Measurements from ENCODE around the gene ACTL7B.

The ACTL7B gene

DNA sequence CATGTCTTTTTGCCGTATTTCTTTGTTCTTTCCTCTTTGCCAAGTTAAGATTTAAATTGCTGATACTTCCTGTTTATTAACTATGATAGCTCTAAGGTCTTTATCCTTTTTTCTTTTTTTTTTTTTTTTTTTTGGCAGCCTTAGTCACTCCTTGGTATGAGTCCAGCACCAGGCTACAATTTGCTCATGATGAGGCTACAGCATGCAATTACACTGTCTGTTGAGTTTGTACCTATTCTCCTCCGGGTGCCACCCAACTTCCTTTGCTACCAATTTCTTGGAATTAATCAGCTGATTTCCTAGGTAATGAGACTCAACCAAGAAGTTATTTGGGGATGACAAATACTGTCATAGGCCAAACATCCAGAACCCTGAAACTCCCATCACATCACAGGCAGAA, 25.5 kb downstream of the ACTL7B start:
- Histone ChIP-seq H3K27ac (replicated peaks) (no peak overlapping the region), H3K27me3 (ENCODE audit: insufficient read depth, poor library complexity, severe bottlenecking) (no peaks in the 10 kb centered on the region), H3K4me3 (replicated peaks; ENCODE audit: insufficient read depth, low read length) (no peak overlapping the region)
- no peak for DNase-seq (ENCODE audit: low read depth in 1 of 2, low spot score in 1 of 2)
- TF ChIP-seq GABPA (IDR thresholded peaks at IDR 0.05; ENCODE audit: low read depth) (no peak), SPI1 (IDR thresholded peaks at IDR 0.05; ENCODE audit: borderline replicate concordance, low read depth) (no peak), POLR2AphosphoS5 (IDR thresholded peaks at IDR 0.05; ENCODE audit: low read depth) (no peak)
- TF ChIP-seq, protein P1, sequence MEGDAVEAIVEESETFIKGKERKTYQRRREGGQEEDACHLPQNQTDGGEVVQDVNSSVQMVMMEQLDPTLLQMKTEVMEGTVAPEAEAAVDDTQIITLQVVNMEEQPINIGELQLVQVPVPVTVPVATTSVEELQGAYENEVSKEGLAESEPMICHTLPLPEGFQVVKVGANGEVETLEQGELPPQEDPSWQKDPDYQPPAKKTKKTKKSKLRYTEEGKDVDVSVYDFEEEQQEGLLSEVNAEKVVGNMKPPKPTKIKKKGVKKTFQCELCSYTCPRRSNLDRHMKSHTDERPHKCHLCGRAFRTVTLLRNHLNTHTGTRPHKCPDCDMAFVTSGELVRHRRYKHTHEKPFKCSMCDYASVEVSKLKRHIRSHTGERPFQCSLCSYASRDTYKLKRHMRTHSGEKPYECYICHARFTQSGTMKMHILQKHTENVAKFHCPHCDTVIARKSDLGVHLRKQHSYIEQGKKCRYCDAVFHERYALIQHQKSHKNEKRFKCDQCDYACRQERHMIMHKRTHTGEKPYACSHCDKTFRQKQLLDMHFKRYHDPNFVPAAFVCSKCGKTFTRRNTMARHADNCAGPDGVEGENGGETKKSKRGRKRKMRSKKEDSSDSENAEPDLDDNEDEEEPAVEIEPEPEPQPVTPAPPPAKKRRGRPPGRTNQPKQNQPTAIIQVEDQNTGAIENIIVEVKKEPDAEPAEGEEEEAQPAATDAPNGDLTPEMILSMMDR (IDR thresholded peaks at IDR 0.05; ENCODE audit: insufficient read depth, low read length), result no peak
- TF ChIP-seq, protein P2, sequence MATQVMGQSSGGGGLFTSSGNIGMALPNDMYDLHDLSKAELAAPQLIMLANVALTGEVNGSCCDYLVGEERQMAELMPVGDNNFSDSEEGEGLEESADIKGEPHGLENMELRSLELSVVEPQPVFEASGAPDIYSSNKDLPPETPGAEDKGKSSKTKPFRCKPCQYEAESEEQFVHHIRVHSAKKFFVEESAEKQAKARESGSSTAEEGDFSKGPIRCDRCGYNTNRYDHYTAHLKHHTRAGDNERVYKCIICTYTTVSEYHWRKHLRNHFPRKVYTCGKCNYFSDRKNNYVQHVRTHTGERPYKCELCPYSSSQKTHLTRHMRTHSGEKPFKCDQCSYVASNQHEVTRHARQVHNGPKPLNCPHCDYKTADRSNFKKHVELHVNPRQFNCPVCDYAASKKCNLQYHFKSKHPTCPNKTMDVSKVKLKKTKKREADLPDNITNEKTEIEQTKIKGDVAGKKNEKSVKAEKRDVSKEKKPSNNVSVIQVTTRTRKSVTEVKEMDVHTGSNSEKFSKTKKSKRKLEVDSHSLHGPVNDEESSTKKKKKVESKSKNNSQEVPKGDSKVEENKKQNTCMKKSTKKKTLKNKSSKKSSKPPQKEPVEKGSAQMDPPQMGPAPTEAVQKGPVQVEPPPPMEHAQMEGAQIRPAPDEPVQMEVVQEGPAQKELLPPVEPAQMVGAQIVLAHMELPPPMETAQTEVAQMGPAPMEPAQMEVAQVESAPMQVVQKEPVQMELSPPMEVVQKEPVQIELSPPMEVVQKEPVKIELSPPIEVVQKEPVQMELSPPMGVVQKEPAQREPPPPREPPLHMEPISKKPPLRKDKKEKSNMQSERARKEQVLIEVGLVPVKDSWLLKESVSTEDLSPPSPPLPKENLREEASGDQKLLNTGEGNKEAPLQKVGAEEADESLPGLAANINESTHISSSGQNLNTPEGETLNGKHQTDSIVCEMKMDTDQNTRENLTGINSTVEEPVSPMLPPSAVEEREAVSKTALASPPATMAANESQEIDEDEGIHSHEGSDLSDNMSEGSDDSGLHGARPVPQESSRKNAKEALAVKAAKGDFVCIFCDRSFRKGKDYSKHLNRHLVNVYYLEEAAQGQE (IDR thresholded peaks at IDR 0.05; ENCODE audit: insufficient replicate concordance, low read depth), result no peak

- no peak for DNase-seq (ENCODE audit: low read depth in 1 of 2, low spot score in 1 of 2)
- Histone ChIP-seq H3K27me3 (ENCODE audit: insufficient read depth, poor library complexity, severe bottlenecking) (no peaks in the 10 kb centered on the region), H3K27ac (replicated peaks) (no peak overlapping the region), H3K4me3 (replicated peaks; ENCODE audit: insufficient read depth, low read length) (no peak overlapping the region)
- TF ChIP-seq SPI1 (IDR thresholded peaks at IDR 0.05; ENCODE audit: borderline replicate concordance, low read depth) (no peak), GABPA (IDR thresholded peaks at IDR 0.05; ENCODE audit: low read depth) (no peak), POLR2AphosphoS5 (IDR thresholded peaks at IDR 0.05; ENCODE audit: low read depth) (no peak)
- TF ChIP-seq, protein P2 (IDR thresholded peaks at IDR 0.05; ENCODE audit: insufficient replicate concordance, low read depth), result no peak
- TF ChIP-seq, protein P1 (IDR thresholded peaks at IDR 0.05; ENCODE audit: insufficient read depth, low read length), result no peak
Observed at GRCh38 chr9:108823829-108824228, 32.0 kb downstream of the ACTL7B start.

DNA sequence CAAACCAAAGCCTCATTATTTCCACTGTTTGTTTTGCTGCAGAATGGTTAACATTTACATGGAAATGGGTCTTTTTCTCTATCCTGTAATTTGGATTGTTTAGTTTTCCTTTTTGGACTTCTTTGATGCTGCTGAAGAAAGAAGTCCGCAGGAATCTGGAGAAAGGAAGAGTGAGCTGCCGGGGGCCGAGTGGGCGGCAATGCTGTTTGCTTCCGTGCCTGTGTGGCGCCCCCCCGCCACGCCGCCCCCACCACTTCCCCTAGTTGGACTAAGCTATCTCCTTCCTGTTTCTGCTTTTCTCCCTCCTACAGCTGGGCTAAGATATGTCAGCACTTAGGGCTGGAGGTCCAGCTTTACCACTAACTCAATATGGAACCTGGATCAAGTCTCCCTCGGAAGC, 39.7 kb downstream of the ACTL7B start:
- TF ChIP-seq, protein P1 (IDR thresholded peaks at IDR 0.05; ENCODE audit: insufficient read depth, low read length), result no peak
- TF ChIP-seq SPI1 (IDR thresholded peaks at IDR 0.05; ENCODE audit: borderline replicate concordance, low read depth), result peak; percentile 77
- Histone ChIP-seq H3K27ac (replicated peaks) (no peak overlapping the region), H3K27me3 (ENCODE audit: insufficient read depth, poor library complexity, severe bottlenecking) (no peaks in the 10 kb centered on the region), H3K4me3 (replicated peaks; ENCODE audit: insufficient read depth, low read length) (no peak overlapping the region)
- peak in 1 of 2 experiments; percentile 52 for DNase-seq (ENCODE audit: low read depth in 1 of 2, low spot score in 1 of 2)

- Histone ChIP-seq H3K27ac (replicated peaks) (no peak overlapping the region), H3K4me3 (replicated peaks; ENCODE audit: insufficient read depth, low read length) (no peak overlapping the region), H3K27me3 (ENCODE audit: insufficient read depth, poor library complexity, severe bottlenecking) (no peaks in the 10 kb centered on the region)
- TF ChIP-seq GABPA (IDR thresholded peaks at IDR 0.05; ENCODE audit: low read depth), result no peak
- TF ChIP-seq, protein P1 (IDR thresholded peaks at IDR 0.05; ENCODE audit: insufficient read depth, low read length), result no peak
- TF ChIP-seq POLR2AphosphoS5 (IDR thresholded peaks at IDR 0.05; ENCODE audit: low read depth), result no peak
- TF ChIP-seq, protein P2 (IDR thresholded peaks at IDR 0.05; ENCODE audit: insufficient replicate concordance, low read depth), result no peak
- TF ChIP-seq SPI1 (IDR thresholded peaks at IDR 0.05; ENCODE audit: borderline replicate concordance, low read depth), result no peak
- DNase-seq (ENCODE audit: low read depth in 1 of 2, low spot score in 1 of 2), result no peak
Observed at GRCh38 chr9:108815156-108815555, 40.6 kb downstream of the ACTL7B start.
